H9 (cell line): ENCODE data around the gene HELT. TPM values are rescaled to one million over a fixed set of nuclear protein-coding genes. Genes with fewer than 3 reads are reported as not detected.

Experiments
- DNase-seq: peaks from one replicate; pipeline ENCODE4 v3.0.0-alpha.2; 2017
- H2AFZ ChIP-seq: one replicate; pipeline ENCODE4 v1.6.1; 2013; ENCODE audit warnings: mild to moderate bottlenecking, low read length, control low read depth, moderate library complexity
- H2AK5ac ChIP-seq: 2 replicates; pipeline ENCODE4 v1.6.1; 2013; ENCODE audit warnings: low read length, control low read depth, mixed read lengths; ENCODE audit not compliant: insufficient read length
- H2BK120ac ChIP-seq: one replicate; pipeline ENCODE4 v1.6.1; 2013; ENCODE audit warnings: low read depth, mild to moderate bottlenecking, low read length, control low read depth, inconsistent platforms; ENCODE audit not compliant: poor library complexity, severe bottlenecking
- H2BK12ac ChIP-seq: 2 replicates; pipeline ENCODE4 v1.6.1; 2013; ENCODE audit warnings: low read length, control low read depth, mixed read lengths, low read depth; ENCODE audit not compliant: insufficient read length
- H2BK15ac ChIP-seq: 2 replicates; pipeline ENCODE4 v1.6.1; 2013; ENCODE audit warnings: low read depth, low read length, control low read depth
- H2BK20ac ChIP-seq: one replicate; pipeline ENCODE4 v1.6.1; 2013; ENCODE audit warnings: low read depth, mild to moderate bottlenecking, low read length, control low read depth, inconsistent platforms; ENCODE audit not compliant: poor library complexity, severe bottlenecking
- H2BK5ac ChIP-seq: 2 replicates; pipeline ENCODE4 v1.6.1; 2013; ENCODE audit warnings: low read length, control low read depth, mixed read lengths; ENCODE audit not compliant: insufficient read length
- H3K14ac ChIP-seq: 2 replicates; pipeline ENCODE4 v1.6.1; 2013; ENCODE audit warnings: low read length, control low read depth; ENCODE audit not compliant: insufficient read depth
- H3K18ac ChIP-seq: 2 replicates; pipeline ENCODE4 v1.6.1; 2013; ENCODE audit warnings: low read depth, mild to moderate bottlenecking, mixed read lengths, low read length, control low read depth; ENCODE audit not compliant: insufficient read length
- H3K23ac ChIP-seq: 2 replicates; pipeline ENCODE4 v1.6.1; 2013; ENCODE audit warnings: low read length, control low read depth, mixed read lengths, low read depth; ENCODE audit not compliant: insufficient read length
- H3K23me2 ChIP-seq: 2 replicates; pipeline ENCODE4 v1.6.1; 2013; ENCODE audit warnings: low read depth, mild to moderate bottlenecking, mixed read lengths, low read length, control low read depth; ENCODE audit not compliant: insufficient read length, poor library complexity, severe bottlenecking
- H3K27ac ChIP-seq: 2 replicates; pipeline ENCODE4 v1.5.1; 2013; ENCODE audit warnings: low read length, control low read depth, mixed read lengths, low read depth; ENCODE audit not compliant: insufficient read length
- H3K27me3 ChIP-seq: 2 replicates; pipeline ENCODE4 v1.6.1; 2013; ENCODE audit warnings: low read length, control low read depth, inconsistent platforms; ENCODE audit not compliant: insufficient read depth
- H3K4ac ChIP-seq: 2 replicates; pipeline ENCODE4 v1.6.1; 2013; ENCODE audit warnings: low read depth, mild to moderate bottlenecking, control low read depth, inconsistent platforms, low read length, moderate library complexity
- H3K4me1 ChIP-seq: 2 replicates; pipeline ENCODE4 v1.6.1; 2013; ENCODE audit warnings: low read length, control low read depth, inconsistent platforms; ENCODE audit not compliant: insufficient read depth
- H3K4me2 ChIP-seq: 2 replicates; pipeline ENCODE4 v1.6.1; 2013; ENCODE audit warnings: low read length, control low read depth, mixed read lengths; ENCODE audit not compliant: insufficient read length, insufficient read depth
- H3K56ac ChIP-seq: 2 replicates; pipeline ENCODE4 v1.6.1; 2013; ENCODE audit warnings: low read depth, mild to moderate bottlenecking, mixed read lengths, low read length, control low read depth; ENCODE audit not compliant: insufficient read length
- H3K79me1 ChIP-seq: 2 replicates; pipeline ENCODE4 v1.6.1; 2013; ENCODE audit warnings: low read depth, mild to moderate bottlenecking, moderate library complexity, low read length, control low read depth, inconsistent platforms; ENCODE audit not compliant: insufficient read depth, poor library complexity, severe bottlenecking
- H3K79me2 ChIP-seq: 2 replicates; pipeline ENCODE4 v1.6.1; 2013; ENCODE audit warnings: low read length, control low read depth, inconsistent platforms; ENCODE audit not compliant: insufficient read depth
- H3K9ac ChIP-seq: 2 replicates; pipeline ENCODE4 v1.6.1; 2013; ENCODE audit warnings: low read length, control low read depth, mixed read lengths; ENCODE audit not compliant: insufficient read length; ENCODE audit errors: extremely low read depth
- H3K9me3 ChIP-seq: one replicate; pipeline ENCODE4 v1.6.1; 2013; ENCODE audit warnings: low read depth, low read length, inconsistent platforms; ENCODE audit not compliant: control insufficient read depth
- H3T11ph ChIP-seq: one replicate; pipeline ENCODE4 v1.6.1; 2013; ENCODE audit warnings: mild to moderate bottlenecking, low read length, control low read depth, inconsistent platforms
- H4K20me1 ChIP-seq: one replicate; pipeline ENCODE4 v1.6.1; 2013; ENCODE audit not compliant: control insufficient read depth, insufficient read length, insufficient read depth
- H4K5ac ChIP-seq: 2 replicates; pipeline ENCODE4 v1.6.1; 2013; ENCODE audit warnings: low read depth, mild to moderate bottlenecking, mixed read lengths, low read length, control low read depth; ENCODE audit not compliant: insufficient read length
- H4K8ac ChIP-seq: replicated peaks from 2 replicates; pipeline ENCODE4 v1.6.1; 2013; ENCODE audit warnings: low read length, control low read depth, mixed read lengths, low read depth; ENCODE audit not compliant: insufficient read length
- H4K91ac ChIP-seq: 2 replicates; pipeline ENCODE4 v1.6.1; 2013; ENCODE audit warnings: low read depth, mild to moderate bottlenecking, moderate library complexity, mixed read lengths, low read length, control low read depth; ENCODE audit not compliant: insufficient read length
- H3K27ac Mint-ChIP-seq, 3 experiments: 2 replicates in 2 of 3; 3 replicates in 1 of 3; pipeline ENCODE4 v1.8.0; 2020 to 2021; ENCODE audit warnings: mixed read lengths in 3 of 3, mild to moderate bottlenecking in 1 of 3, moderate library complexity in 1 of 3
- H3K27me3 Mint-ChIP-seq: 2 replicates; pipeline ENCODE4 v1.8.0; 2021; ENCODE audit warnings: low read depth, mild to moderate bottlenecking, moderate library complexity, mixed read lengths
- H3K36me3 Mint-ChIP-seq, 3 experiments: 2 replicates in 2 of 3; 3 replicates in 1 of 3; pipeline ENCODE4 v1.8.0; 2020 to 2021; ENCODE audit warnings: low read depth in 3 of 3, mixed read lengths in 3 of 3; ENCODE audit not compliant: insufficient read depth in 1 of 3
- H3K4me1 Mint-ChIP-seq, 2 experiments: 2 replicates each; pipeline ENCODE4 v1.8.0; 2020; ENCODE audit warnings: mixed read lengths in 2 of 2
- H3K4me3 Mint-ChIP-seq, 2 experiments: 2 replicates in 1 of 2; 3 replicates in 1 of 2; pipeline ENCODE4 v1.8.0; 2020 to 2021; ENCODE audit warnings: mild to moderate bottlenecking in 2 of 2, mixed read lengths in 2 of 2, moderate library complexity in 1 of 2
- H3K9me3 Mint-ChIP-seq, 2 experiments: 2 replicates in 1 of 2; 3 replicates in 1 of 2; pipeline ENCODE4 v1.8.0; 2020; ENCODE audit warnings: mild to moderate bottlenecking in 2 of 2, mixed read lengths in 2 of 2, moderate library complexity in 1 of 2
- CTCF ChIP-seq: fragments of 200-600 bp; sonication (generic); conservative IDR thresholded peaks from 3 replicates; pipeline ENCODE4 v1.8.0; 2021; ENCODE audit warnings: antibody characterized with exemption, mild to moderate bottlenecking
- WGBS: extraction: QIAGEN DNeasy Blood & Tissue Kit; methylation state at CpG from one replicate; pipeline ENCODE4 v1.1.7; 2013; ENCODE audit warnings: missing lambda C conversion rate, low lambda C conversion rate, mixed read lengths; ENCODE audit not compliant: insufficient read length; ENCODE audit errors: extremely low coverage; 5-methylcytosine and 5-hydroxymethylcytosine counted together
- total RNA-seq: library from RNA; stranded (reverse); gene quantifications from 2 replicates; pipeline ENCODE4 v1.2.1, GENCODE V29; 2021

The HELT gene
- total RNA-seq, 1 experiment from 2014 or later = not detected

GRCh38 chr4:185031611-185032010, 13.3 kb downstream of the HELT start:
- no peaks in the 10 kb centered on the region for H3K4me1 Mint-ChIP-seq
- Histone ChIP-seq H2AK5ac (no peak overlapping the region), H4K5ac (no peak overlapping the region), H3K14ac (no peak overlapping the region), H3K18ac (no peak overlapping the region), H3K79me1 (no peaks in the 10 kb centered on the region), H2BK12ac (no peak overlapping the region), H2BK20ac (no peak overlapping the region), H4K8ac (no peak overlapping the region), H3K4ac (no peak overlapping the region), H3K9ac (no peak overlapping the region), H2BK15ac (no peak overlapping the region), H3K9me3 (no peaks in the 10 kb centered on the region), H3K23ac (no peak overlapping the region), H3K23me2 (no peaks in the 10 kb centered on the region), H3K79me2 (no peaks in the 10 kb centered on the region), H2BK5ac (no peak overlapping the region), H2AFZ (no peak overlapping the region), H3K56ac (no peak overlapping the region), H3K27ac (no peak overlapping the region), H3K4me2 (no peak overlapping the region), H4K20me1 (no peaks in the 10 kb centered on the region), H2BK120ac (no peak overlapping the region), H3K4me1 (no peaks in the 10 kb centered on the region), H4K91ac (no peak overlapping the region), H3T11ph (no peak overlapping the region), H3K27me3 (peaks cover 3% of the 10 kb centered on the region; the same call in 1 of the 2 replicates)
- H3K27ac Mint-ChIP-seq = no peak overlapping the region
- no peak overlapping the region for H3K4me3 Mint-ChIP-seq
- TF ChIP-seq CTCF = no peak
- no peaks in the 10 kb centered on the region for H3K36me3 Mint-ChIP-seq
- DNase-seq = no peak
- H3K27me3 Mint-ChIP-seq = peaks cover 72% of the 10 kb centered on the region
- no peaks in the 10 kb centered on the region for H3K9me3 Mint-ChIP-seq
- WGBS = no CpG with 5 or more reads among the region's 6 CpGs
